DMS153 treated with DMSO at 0.1 percent for 48 hours (cell line): Measurements from ENCODE around the gene ACOXL.
"Not testable (repeated sequence)": the region's sequence is repeated elsewhere in the genome, so short reads cannot be mapped to it uniquely, and the experiment has no call there.

ENCODE experiments used
- DNase-seq: peaks from one replicate; lab custom pipeline; 2025; ENCODE audit not compliant: unreplicated experiment; lab: John Stamatoyannopoulos, UW

The ACOXL gene

DNA sequence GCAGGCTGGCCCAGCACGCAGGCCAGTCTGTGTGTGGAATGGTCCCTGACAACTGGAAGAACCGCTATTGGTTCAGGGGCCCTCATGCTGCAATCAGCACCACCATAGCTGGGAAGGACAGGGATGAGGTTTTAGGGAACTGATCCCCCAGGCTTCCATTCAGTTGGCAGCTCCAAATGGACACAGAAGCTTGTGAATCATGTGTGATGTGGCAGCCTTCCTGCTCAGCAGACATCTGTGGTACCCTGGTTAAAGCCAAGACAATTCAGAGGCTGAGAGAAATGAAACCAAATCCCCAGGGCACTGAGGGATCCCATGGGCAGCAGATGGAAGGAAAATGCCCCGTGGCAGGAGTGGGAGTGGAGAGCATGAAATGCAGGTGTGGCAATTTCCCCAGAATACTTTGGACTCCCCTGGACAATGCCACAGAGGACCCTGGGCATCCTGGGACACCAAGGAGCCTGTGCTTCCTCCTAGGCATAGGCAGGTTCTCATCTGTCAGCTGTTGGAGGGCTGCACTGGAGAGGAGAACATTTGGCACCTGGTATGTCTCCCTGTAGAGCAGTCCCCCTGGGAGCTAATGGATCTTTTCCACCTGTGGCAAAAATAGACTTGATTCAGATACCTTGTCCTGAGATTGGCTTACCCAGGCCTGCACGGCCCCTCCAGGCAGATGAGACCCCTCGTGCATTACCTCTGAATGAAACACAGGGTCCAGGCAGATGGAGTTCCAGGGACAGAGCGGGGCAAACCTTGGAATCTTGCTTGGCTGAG is 226.2 kb downstream of the ACOXL start:
- no peak for DNase-seq

DNA sequence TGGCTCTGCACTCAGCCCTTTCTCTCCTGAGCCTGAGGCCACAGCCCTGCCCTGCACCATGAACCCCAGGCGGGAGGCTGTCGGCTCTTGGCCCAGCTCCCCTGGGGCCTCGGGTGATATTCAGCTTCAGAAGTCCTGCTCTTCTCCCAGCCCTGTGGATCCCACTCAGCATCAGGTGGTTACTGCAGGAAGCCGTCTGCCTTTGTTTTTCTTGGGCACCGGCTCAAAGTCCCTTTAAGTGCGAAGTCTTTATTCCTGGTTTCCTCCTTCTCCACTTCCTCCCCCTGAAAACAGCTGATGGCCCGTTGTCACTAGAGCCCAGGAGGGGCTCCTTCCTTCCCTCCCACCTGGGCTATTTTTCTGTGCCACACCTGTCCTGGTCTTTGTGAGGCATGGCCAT is 226.8 kb downstream of the ACOXL start:
- DNase-seq = no peak

DNA sequence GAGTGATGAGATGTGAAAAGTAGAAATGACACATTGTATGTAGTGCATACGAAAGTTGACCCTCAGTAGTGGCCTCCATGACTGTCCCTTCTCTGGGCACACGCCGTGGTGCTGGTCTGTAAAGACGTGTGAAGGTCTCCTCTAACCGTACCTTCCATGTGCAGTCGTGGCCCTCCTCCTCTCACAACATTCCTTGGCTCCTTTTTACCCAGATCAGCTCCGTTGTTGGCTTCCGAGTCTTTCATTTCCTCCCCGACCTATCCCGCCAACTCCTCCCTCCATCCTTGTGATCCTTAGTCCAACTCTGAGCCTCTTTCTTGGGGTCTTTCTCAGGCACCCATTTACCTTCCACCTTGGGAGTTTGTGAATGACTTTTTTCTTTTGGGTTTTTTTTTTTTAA is 227.9 kb downstream of the ACOXL start:
- no peak for DNase-seq

DNA sequence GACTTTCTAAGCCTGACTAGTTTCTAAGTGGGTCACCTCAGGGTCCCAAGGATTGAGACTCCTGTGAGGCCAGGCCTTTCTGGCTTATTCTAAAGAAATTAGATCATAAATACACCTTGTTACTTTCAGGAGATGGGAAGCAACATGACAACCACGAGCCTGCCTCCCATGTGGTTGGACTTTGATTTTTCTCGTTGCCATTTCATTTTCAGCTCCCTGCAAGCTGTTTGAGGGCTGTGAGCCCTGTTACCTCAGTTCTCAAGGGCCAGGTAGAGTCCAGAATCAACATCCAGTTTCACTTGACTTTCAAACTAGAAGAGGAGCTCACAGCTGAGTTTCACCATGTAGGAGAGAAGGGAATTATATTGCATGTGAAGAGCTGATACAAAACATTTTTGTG is 228.6 kb downstream of the ACOXL start:
- no peak for DNase-seq

DNA sequence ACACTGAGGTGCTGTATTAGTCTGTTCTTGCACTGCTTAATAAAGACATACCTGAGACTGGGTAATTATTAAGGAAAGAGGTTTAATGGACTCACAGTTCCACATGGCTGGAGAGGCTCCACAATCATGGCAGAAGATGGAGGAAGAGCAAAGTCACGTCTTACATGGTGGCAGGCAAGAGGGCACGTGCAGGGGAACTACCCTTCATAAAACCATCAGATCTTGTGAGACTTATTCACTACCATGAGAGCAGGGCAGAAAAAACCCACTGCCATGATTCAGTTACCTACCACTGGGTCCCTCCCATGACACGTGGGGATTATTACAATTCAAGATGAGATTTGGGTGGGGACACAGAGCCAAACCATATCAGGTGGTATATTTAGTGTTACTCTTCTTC is 229.3 kb downstream of the ACOXL start:
- DNase-seq = not testable (repeated sequence)

DNA sequence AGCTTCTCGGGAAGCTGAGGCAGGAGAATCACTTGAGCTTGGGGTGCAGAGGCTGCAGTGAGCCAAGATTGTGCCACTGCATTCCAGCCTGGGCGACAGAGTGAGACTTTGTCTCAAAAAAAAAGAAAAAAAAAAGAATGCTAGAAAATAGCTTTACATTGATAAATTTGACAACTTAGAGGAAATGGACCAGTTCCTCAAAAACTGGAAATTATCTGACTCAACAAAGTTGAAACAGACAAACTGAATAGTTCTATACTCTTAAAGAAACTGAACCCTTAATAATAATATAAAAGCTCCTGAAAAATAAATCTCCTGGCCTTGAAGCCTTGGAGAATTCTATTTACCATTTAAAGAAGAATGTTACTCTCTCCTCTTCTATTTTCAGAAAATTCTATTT is 237.3 kb downstream of the ACOXL start:
- DNase-seq = no peak

DNA sequence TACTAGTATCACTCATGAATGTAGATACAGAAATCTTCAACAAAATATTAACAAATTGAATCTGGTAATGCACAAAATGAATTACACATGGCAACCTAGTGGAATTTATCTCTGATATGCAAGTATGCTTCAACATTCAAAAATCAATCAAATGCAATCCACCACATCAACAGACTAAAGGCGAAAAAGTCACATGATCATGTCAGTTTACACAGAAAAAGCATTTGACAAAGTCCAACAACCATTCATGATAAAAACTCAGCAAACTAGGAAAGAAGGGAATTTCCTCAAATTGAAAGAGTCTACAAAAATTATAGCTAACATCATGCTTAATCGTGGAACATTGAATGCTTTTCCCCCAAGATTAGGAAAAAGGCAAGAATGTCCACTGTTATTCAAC is 237.8 kb downstream of the ACOXL start:
- DNase-seq = no peak

DNA sequence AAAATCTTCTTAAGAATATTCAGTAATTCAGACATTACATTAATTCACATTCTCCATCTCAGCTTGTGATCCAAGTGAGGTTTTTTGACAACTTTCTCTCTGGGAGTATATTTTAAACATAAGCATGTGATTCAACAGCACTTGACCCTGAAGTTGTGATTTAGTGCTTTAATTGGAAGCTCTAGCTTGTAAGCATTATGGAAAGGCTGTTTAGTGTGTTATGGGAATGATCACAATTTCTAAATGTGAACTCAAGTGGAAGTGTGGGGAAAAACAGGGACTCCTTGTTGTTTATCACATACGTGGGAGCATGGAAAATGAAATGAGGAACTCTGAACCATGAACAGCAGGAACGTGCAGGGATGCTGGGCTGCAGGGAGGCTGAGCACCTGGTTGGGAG is 239.4 kb downstream of the ACOXL start:
- DNase-seq = no peak

DNA sequence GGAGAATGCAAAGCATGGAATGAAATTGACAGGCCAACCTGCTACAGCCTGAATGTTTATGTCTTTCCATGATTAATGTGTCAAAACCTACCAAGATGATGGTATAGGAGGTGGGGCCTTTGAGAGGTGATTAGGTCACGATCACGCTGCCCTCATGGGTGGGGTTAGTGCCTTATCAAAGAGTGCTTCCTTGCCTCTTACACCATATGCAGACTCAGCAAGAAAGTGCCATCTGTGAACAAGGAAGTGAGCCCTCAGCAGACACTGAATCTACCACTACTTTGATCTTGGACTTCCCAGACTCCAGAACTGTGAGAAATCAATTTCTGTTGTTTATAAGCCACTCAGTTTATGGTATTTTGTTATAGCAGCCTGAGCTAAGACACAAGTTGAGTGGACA is 240.9 kb downstream of the ACOXL start:
- no peak for DNase-seq

DNA sequence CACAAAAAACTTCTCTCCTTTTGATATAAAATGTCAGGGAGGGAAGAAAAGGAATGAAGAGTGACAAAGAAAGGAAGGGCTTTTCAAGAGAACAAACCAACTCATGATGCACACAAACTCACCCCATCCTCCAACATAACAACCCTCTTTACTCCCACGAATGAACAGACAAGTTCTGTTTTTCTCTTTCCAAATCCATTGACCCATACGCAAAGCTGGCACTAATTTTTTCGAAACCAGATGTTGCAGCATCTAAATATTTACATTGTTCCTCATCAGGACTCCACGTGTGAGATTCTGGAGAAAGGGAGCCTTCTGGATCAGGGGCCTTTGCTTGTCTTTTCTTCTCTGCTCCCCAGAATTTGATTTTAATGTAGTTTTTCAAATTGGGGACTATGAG is 245.0 kb downstream of the ACOXL start:
- DNase-seq = no peak

DNA sequence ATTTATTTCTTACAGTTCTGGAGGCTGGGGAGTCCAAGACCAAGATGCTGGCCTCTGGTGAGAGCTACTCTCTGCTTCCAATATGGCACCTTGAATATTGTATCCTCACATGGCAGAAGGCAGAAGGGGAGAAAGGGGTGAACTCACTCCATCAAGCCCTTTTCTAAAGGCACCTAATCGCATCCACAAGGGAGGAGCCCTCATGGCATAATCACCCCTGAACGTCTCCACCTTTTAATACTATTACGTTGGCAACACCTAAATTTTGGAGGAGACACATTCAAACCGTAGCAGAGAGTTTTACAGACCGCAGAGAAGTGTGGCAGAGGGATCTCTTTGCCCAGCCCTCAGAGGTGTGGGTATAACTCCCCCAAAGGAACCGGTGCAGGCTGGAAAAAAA is 245.8 kb downstream of the ACOXL start:
- no peak for DNase-seq

DNA sequence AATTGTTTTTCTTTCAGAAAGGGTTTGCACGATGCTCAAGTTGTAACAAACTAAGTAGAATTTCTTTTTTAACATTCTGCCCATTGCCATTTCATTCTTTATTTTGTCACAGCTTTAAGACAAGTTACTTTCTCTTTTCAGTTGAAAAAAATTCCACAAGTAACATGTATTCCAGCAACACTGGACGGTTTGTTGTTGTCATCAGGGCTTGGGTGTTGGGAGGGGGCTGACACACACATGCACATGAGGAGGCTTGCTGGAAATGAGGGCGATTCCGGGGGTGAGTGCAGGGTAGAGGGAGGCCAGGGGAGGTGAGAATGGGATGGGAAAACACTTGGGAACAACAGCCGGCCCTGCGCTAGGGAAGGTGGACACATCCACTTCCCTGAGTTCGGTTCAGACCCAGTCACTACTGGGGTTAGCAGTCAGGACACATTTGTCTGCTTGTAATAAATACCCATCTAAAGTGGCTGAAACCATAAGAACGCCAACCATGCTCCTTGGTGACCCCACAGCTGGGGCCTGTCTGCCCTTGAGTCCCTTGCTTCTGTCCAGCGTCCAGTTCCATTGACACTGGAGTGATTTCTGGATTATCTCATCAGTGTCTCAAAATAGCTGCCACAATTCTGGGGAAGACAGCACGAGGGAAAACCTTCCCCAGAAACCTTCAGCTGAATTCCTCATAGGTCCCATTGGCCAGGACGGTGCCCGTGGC is 246.5 kb downstream of the ACOXL start:
- DNase-seq = no peak

DNA sequence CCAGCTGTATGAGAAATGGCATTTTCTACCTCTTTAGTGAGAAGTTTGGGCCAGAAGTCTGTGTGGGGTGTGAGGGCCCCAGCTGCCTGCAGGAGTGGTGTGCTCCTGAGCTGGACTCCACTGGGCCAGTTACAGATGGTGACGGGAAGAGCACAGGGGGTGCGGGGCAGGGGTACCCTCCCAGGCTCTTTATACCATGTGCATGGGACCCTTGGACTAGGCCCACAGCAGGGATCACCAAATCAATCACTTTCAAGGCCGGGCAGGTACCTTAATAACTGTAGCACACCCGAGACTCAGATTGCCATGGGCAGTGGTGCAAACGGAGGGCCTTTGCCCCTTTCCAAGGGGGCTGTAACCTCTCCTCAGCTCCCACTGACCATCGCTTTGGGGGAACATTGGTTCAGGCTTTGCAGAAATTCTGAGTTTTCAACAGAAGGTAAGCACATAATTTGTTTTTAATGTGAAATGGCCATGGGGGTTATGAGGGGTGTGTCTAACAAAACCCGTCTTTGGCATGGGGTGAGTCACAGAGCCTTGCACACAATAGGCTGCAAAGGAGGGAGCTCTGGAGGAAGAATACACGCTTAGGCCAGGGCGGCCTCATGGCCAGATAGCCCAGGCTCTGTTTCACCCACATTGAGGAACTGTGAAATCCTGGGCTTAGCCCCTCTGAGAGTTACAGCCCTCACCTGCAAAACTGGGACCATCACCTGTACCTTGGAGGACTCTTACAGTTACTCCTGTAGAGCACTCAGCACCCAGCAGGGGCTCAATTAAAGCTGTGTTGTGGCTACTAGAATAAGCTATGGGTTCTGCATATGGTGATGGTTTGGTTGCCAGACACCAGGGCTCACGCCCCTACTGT is 247.3 kb downstream of the ACOXL start:
- no peak for DNase-seq

DNA sequence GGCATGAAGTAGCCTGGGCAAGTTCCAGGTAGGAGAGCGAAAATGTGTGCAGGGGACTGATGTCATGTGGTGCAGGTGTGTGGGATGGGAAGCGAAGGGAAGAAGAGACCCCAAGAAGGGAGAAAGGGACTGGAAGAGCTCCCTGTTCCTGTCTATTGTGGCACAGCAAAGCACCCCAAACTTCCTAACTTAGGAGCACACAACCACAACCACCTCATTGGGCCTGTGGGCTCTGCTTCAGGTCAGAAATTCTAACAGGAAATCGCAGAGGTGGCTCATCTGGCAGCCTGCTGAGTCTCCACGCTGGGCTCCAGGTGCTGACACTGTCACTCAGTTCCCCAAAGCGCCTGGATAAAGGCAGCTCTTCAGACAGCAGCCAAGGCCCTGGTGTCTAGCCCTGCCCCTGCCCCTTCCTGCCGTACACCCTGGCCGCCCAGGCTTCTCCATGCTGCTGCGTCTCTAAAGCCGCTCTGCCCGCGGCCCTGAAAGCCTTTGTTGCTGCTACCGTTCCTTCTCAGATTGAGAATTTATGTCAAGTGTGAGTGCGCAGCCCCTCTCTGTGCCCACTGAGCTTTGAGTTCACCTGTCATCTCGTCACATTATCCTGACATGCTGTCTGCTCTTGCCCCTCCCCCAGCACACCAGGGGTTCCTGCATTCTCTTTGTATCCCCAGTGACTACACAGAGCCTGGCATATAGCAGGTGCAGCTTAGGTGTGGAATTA is 248.1 kb downstream of the ACOXL start:
- DNase-seq = peak; percentile 17

DNA sequence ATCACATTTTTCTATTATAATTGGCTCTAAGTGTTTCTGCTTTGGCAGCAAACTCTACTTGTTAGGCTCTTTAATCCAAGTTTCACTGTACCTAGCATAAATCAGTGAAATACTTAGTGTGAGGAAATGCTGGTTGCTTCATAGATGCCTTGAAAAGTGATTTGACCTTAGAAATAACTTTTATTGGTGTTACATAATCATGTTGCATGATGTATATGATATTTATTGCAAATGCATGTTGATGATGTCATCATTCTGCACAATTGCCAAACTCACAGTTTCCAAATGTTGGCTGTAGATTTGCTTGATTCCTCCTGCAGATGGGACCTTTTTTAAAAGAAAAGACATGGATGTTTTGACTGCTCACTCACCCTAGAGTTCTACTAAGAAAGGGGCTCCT is 250.8 kb downstream of the ACOXL start:
- DNase-seq = no peak

DNA sequence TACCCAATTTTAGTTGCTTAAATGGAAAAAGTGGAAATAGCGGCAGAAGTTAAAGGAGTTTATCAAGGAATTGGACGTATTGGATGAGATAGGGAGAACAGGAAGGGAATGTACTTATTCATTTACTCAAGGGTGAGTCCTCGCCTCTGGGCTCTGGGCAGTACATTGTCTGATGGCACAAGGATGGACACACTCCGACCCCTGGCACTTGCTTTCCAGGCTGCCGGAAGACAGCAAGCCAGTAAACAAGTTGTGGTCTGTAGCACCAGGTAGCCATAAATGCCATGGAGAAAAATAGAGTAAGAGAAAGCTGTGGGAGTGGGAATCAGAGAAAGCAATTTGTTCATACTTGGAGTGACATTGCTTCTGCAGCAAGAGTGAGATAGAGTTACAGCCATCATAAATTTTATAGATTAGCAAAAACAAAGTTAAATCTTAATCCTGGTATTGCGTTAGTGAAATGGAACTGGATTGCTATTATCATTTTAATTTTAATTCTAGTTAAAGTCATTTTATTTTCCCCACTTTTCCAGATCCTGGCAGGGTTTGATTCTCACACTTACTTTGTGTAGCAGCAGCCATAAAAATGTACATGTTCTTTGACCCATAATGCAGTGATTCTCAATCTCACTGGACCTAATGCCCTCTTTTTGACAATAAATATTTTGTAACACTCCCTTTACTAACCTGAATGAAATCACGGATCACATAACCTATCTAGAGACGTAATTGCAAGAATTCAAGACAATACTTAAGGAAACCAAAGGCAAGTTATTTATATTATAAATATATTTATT is 252.5 kb downstream of the ACOXL start:
- no peak for DNase-seq

DNA sequence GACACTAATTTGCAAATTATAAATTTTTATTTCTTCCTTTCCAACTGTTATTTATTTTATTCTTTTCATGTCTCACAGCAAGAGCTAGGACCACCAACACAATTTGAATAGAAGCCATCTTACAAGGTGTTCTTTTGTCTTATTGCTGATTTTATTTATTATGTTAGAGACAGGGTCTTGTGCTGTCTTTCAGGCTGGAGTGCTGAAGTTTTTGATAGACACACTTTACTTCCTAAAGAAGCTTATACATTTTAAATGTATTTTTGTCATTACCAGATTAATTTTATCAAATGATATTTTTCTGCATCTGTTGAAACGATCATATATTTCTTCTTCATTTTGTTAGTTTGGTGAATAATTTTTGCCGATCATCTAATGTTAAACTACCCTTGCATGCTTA is 258.1 kb downstream of the ACOXL start:
- DNase-seq = no peak

DNA sequence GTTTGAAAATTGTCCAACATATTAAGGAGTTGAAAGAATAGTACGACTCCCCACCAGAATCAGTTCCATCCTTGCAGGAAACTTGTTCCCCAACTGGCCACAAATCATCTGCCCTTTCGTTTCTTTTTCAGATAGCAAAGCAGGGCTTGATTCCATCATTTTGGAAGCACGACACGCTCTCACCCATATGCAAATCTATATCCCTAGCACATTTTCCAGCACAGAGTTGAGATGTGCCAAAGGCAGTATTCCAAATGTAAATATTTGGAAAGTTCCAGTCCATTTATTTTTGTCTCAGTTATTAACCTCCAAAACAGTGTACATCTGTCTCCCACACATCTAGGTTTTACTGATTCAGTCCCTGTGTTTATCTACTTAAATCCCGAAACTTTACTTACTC is 259.5 kb downstream of the ACOXL start:
- no peak for DNase-seq

DNA sequence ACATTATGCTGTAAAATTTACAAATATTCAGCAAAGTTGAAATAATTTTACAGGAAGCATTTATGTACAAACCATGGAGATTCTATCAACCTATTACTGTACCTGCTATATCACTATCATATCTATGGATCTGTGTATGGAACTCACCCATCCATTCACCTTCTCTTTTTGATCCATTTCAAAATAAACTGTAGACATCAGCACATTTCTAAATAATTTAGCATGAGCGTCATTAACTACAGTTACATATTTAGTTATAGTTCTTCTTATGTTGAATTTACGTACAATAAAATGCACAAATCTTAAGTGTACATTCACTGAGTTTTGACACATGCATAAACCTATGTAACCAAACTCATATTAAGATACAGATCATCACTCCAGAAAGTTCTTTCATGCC is 260.5 kb downstream of the ACOXL start:
- no peak for DNase-seq

DNA sequence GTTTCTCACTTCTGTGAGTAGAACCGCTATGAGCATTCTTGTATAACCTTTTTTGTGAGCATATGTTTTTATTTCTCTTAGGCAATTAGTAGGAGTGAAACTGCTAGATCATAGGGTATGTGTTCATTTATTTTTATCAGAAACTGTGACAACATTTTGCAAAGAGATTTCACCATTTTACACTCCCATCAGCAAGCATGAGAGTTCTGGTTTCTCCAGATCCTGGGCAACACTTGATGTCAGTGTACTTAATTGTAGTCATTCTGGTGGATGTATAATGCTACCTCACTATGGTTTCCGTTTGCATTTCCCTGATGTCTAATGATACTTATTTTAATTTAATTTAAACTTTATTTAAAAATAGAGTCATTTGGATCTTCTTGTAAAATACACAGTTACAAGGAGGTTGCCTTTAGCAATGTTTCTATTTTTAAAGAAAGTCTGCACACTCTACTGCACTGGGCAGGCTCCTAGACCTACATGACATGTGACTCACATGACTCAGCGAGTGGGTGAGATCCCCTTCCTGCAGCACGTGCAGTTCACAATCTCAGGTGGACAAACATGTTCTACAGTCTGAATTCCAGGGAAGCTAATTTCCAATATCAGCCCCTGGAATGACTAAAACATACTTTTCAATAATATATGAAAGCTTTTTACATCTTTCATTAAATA is 261.3 kb downstream of the ACOXL start:
- DNase-seq = no peak
